Measurements from ENCODE around the gene GRIA2. TPM values are rescaled to one million over a fixed set of nuclear protein-coding genes. Genes with fewer than 3 reads are reported as not detected.

GRIA2 gene
- total RNA-seq, 1 donor from 2014 or later, result 0.49 TPM

DNA sequence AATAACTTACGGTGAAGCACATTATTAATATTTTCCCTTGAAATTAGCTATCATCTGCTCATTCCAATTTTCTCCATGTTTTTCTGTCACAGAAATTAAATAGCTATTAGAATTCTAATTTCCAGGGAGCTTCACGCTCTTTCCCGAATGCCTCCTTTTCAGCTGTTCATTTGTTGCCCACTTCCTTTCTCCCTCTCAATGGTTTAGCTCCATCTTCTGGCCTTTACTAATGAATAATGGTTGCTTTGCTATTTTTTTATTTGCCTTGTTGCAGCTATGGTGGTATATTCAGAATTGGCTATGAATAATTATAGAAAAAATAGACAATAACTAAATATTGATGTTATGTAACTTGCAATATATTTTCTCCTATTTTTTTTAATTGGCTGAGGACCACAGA is 70.5 kb downstream of the GRIA2 start:
- DNase-seq (ENCODE audit: extremely low spot score in 2 of 2), result no peak
- no peaks in the 10 kb centered on the region for H3K9me3 ChIP-seq
- no peaks in the 10 kb centered on the region for H3K27me3 ChIP-seq
- H3K4me1 ChIP-seq, result no peaks in the 10 kb centered on the region
- intact Hi-C loops (cut with DNase I), result no loop called here
- no peaks in the 10 kb centered on the region for H3K36me3 ChIP-seq
- no peak overlapping the region for H3K4me3 ChIP-seq
- TF ChIP-seq, protein P1, sequence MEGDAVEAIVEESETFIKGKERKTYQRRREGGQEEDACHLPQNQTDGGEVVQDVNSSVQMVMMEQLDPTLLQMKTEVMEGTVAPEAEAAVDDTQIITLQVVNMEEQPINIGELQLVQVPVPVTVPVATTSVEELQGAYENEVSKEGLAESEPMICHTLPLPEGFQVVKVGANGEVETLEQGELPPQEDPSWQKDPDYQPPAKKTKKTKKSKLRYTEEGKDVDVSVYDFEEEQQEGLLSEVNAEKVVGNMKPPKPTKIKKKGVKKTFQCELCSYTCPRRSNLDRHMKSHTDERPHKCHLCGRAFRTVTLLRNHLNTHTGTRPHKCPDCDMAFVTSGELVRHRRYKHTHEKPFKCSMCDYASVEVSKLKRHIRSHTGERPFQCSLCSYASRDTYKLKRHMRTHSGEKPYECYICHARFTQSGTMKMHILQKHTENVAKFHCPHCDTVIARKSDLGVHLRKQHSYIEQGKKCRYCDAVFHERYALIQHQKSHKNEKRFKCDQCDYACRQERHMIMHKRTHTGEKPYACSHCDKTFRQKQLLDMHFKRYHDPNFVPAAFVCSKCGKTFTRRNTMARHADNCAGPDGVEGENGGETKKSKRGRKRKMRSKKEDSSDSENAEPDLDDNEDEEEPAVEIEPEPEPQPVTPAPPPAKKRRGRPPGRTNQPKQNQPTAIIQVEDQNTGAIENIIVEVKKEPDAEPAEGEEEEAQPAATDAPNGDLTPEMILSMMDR (IDR thresholded peaks at IDR 0.05), result no peak
- TF ChIP-seq POLR2A (IDR thresholded peaks at IDR 0.05) (no peak), POLR2AphosphoS5 (IDR thresholded peaks at IDR 0.05; ENCODE audit: insufficient read depth in 1 of 2, low read depth in 1 of 2) (no peak)
- H3K27ac ChIP-seq, result no peak overlapping the region

DNA sequence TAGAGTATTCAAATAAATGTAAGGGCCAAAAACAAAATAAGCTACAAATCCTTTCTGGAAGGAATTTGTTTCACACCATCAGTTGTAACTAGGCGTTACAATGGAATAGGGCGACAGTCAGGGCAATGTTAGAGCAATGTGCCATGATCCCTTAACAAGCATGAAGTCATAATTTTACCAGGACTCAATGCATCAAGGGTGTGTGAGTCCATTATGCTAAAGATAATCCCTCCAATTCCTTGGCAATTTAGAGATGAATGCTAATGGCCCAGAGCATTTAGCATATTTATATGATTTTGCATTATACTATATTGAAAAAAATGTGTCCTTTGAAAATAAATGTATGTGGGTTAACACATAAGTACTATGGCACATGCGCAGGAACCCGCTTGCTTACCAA is 73.1 kb downstream of the GRIA2 start:
- Histone ChIP-seq H3K27ac (no peak overlapping the region), H3K36me3 (no peaks in the 10 kb centered on the region), H3K4me1 (no peaks in the 10 kb centered on the region), H3K4me3 (no peak overlapping the region), H3K9me3 (no peaks in the 10 kb centered on the region), H3K27me3 (no peaks in the 10 kb centered on the region)
- no peak for DNase-seq (ENCODE audit: extremely low spot score in 2 of 2)
- TF ChIP-seq POLR2A (IDR thresholded peaks at IDR 0.05) (no peak), POLR2AphosphoS5 (IDR thresholded peaks at IDR 0.05; ENCODE audit: insufficient read depth in 1 of 2, low read depth in 1 of 2) (no peak)
- TF ChIP-seq, protein P1 (IDR thresholded peaks at IDR 0.05), result no peak
- intact Hi-C loops (cut with DNase I), result no loop called here

DNA sequence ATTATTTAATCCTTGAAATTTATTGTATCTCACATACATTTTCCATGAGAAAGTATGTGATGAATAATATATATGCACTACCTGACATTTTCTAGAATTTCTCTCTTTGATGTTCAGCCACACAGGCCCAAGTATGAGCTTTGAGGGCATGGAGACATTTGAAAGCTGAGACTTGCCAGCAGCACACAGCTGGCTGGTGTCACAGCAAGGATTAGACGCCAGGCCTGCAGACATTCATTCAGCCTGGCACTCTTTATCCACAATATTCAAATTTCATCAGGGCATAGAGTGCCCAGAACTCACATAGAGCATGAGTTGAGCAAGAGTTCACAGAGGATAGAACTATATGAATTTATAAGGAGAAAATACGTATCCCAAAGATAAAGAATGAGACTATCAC is 74.0 kb downstream of the GRIA2 start:
- TF ChIP-seq POLR2A (IDR thresholded peaks at IDR 0.05), result no peak
- TF ChIP-seq, protein P1 (IDR thresholded peaks at IDR 0.05), result no peak
- no peak for TF ChIP-seq POLR2AphosphoS5 (IDR thresholded peaks at IDR 0.05; ENCODE audit: insufficient read depth in 1 of 2, low read depth in 1 of 2)
- intact Hi-C loops (cut with DNase I), result no loop called here
- no peaks in the 10 kb centered on the region for H3K36me3 ChIP-seq

DNA sequence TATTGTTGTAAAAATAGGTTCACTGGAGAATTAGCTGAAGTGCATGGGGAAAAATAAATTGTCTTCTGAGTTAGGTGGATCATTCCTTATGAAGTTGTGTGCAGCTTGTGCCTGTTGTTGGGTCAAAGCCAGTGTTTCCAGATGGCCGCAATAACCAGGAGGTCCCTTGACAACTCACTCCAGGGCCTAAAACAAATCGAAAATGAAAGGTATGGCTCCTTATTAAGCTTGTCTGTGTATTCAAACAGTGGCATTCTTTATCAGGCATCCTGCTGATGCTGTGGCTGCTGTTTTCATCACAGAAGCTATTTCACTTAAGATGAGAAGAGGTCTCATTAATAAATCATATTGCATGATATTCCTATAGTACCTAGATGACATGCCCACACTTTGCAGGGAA is 80.2 kb downstream of the GRIA2 start:
- Histone ChIP-seq H3K9me3 (no peaks in the 10 kb centered on the region), H3K27ac (no peak overlapping the region), H3K4me1 (no peaks in the 10 kb centered on the region), H3K36me3 (no peaks in the 10 kb centered on the region), H3K4me3 (no peak overlapping the region), H3K27me3 (no peaks in the 10 kb centered on the region)
- intact Hi-C loops (cut with DNase I), result no loop called here
- DNase-seq (ENCODE audit: extremely low spot score in 2 of 2), result no peak
- TF ChIP-seq, protein P1 (IDR thresholded peaks at IDR 0.05), result no peak
- TF ChIP-seq POLR2A (IDR thresholded peaks at IDR 0.05) (no peak), POLR2AphosphoS5 (IDR thresholded peaks at IDR 0.05; ENCODE audit: insufficient read depth in 1 of 2, low read depth in 1 of 2) (no peak)

More for the DNA sequence above, 74.0 kb downstream of the GRIA2 start:
- H3K27ac ChIP-seq, result no peak overlapping the region
- no peak for DNase-seq (ENCODE audit: extremely low spot score in 2 of 2)
- H3K4me3 ChIP-seq, result no peak overlapping the region
- no peaks in the 10 kb centered on the region for H3K4me1 ChIP-seq
- no peaks in the 10 kb centered on the region for H3K27me3 ChIP-seq
- no peaks in the 10 kb centered on the region for H3K9me3 ChIP-seq

DNA sequence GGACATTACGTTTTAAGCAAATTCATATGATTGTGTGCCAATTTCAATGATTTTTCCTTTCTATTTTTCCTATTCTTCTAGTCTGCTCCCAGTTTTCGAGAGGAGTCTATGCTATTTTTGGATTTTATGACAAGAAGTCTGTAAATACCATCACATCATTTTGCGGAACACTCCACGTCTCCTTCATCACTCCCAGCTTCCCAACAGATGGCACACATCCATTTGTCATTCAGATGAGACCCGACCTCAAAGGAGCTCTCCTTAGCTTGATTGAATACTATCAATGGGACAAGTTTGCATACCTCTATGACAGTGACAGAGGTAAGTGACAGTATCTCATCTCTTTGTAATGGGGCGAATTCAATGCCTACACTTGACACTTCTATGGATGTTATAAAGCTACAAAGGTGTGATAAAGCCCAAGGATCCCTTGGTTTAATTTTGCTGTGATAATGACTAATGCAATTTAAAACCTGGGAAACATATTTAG is 83.0 kb downstream of the GRIA2 start:
- Histone ChIP-seq H3K27ac (no peak overlapping the region), H3K4me1 (no peaks in the 10 kb centered on the region), H3K36me3 (no peaks in the 10 kb centered on the region), H3K9me3 (no peaks in the 10 kb centered on the region), H3K4me3 (no peak overlapping the region), H3K27me3 (no peaks in the 10 kb centered on the region)
- DNase-seq (ENCODE audit: extremely low spot score in 2 of 2), result no peak
- intact Hi-C loops (cut with DNase I), result no loop called here
- no peak for TF ChIP-seq POLR2A (IDR thresholded peaks at IDR 0.05)
- no peak for TF ChIP-seq POLR2AphosphoS5 (IDR thresholded peaks at IDR 0.05; ENCODE audit: insufficient read depth in 1 of 2, low read depth in 1 of 2)
- TF ChIP-seq, protein P1 (IDR thresholded peaks at IDR 0.05), result no peak

Measured in vagina (tissue), 2 donors.